IPS-15b (cell line): ENCODE data around the gene HOXA9.

Experiments
- H3K27me3 ChIP-seq: one replicate; pipeline ENCODE4 v1.6.1; 2013; ENCODE audit warnings: low read length; ENCODE audit not compliant: control insufficient read depth, insufficient read depth
- H3K36me3 ChIP-seq: one replicate; pipeline ENCODE4 v1.6.1; 2013; ENCODE audit warnings: low read length; ENCODE audit not compliant: control insufficient read depth, insufficient read depth
- H3K4me1 ChIP-seq: one replicate; pipeline ENCODE4 v1.6.1; 2013; ENCODE audit warnings: mild to moderate bottlenecking, low read length; ENCODE audit not compliant: control insufficient read depth, insufficient read depth
- H3K4me3 ChIP-seq: one replicate; pipeline ENCODE4 v1.5.1; 2013; ENCODE audit warnings: low read depth, low read length
- H3K9ac ChIP-seq: one replicate; pipeline ENCODE4 v1.6.1; 2013; ENCODE audit warnings: low read depth, mild to moderate bottlenecking, low read length
- H3K9me3 ChIP-seq: one replicate; pipeline ENCODE4 v1.6.1; 2013; ENCODE audit warnings: mild to moderate bottlenecking, low read length; ENCODE audit not compliant: control insufficient read depth, insufficient read depth

HOXA9 gene

GRCh38 chr7:27165089-27165995 lies at the start of gene HOXA9:
HOXA9 (minus strand) TSS chr7:27165537; CDS start chr7:27165457, 80 bp downstream.
- Histone ChIP-seq H3K4me3 (peak within 1 kb of the TSS; percentile 18), H3K4me1 (no peaks in the 10 kb centered on the region), H3K27me3 (peaks cover 96% of the 10 kb centered on the region), H3K9me3 (no peaks in the 10 kb centered on the region), H3K9ac (no peak within 1 kb of the TSS), H3K36me3 (no peaks in the 10 kb centered on the region)

DNA sequence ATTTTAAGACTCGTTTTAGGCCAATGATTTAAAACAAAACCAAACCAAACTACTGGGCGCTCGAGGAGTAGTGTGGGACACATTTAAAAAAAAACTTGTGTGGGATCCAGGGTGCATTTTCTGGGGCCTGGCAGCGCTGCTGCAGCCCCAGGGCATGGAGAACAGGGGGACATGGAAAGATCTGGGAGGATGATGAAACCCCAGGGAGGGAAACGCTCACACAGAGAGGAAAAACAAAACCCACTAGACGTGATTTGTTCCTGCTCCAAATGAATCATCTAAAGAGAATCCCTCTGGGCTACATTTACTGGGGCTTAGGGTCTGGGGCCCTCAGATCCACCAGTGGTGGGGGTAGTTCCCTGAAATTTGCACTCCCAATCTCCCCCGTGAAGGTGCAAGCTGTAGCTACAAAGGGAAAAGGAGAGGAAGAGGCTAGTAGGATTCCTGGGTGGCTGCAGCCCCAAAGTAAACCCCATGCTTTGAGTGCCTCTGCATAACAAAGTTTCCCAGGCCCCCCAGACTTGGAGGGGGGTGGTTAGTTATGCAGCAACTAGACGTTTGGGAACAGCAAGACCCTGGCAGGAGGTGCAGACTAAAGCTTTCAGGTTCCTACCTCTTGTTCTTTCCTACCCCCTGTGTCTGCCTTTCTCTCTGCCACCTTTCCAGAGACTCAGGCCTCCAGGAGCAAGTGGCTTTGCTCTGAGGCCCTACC lies 49.1 kb upstream of the HOXA9 start:
- H3K27me3 ChIP-seq = peaks cover 100% of the 10 kb centered on the region
- no peaks in the 10 kb centered on the region for H3K36me3 ChIP-seq
- H3K4me1 ChIP-seq = peaks cover 4% of the 10 kb centered on the region
- H3K4me3 ChIP-seq = peak overlapping the region; percentile 22
- no peaks in the 10 kb centered on the region for H3K9me3 ChIP-seq
- no peak overlapping the region for H3K9ac ChIP-seq

GRCh38 chr7:27213433-27214238 lies 48.3 kb upstream of the HOXA9 start:
- H3K9ac ChIP-seq = no peak overlapping the region
- peaks cover 4% of the 10 kb centered on the region for H3K4me1 ChIP-seq
- H3K27me3 ChIP-seq = peaks cover 100% of the 10 kb centered on the region
- no peaks in the 10 kb centered on the region for H3K36me3 ChIP-seq
- H3K4me3 ChIP-seq = peak overlapping the region; percentile 22
- H3K9me3 ChIP-seq = no peaks in the 10 kb centered on the region

- Histone ChIP-seq H3K36me3 (no peaks in the 10 kb centered on the region), H3K4me1 (peaks cover 4% of the 10 kb centered on the region), H3K27me3 (peaks cover 100% of the 10 kb centered on the region), H3K4me3 (peak overlapping the region; percentile 22), H3K9me3 (no peaks in the 10 kb centered on the region), H3K9ac (no peak overlapping the region)
Measured at GRCh38 chr7:27212497-27213432, 47.4 kb upstream of the HOXA9 start.

DNA sequence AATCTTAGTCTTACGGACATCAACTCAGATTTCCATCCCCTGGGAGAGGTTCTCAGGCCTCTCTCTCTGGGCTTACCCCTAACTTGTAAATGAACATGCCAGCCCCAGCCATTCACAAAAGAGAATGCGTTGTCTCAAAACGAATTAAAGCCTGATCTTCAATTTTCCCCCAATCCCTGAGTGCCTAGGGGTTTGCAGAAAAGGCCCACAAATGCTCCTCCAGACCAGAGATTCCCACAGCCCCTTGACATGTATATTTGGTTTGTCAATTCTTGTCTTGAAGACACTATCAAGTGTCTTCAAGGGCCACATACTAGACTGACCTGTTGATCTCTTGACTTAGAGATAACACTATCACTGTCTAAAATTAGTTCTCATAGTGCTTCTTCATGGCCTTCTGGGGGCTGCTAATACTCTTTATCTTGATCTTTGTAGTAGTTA lies 46.4 kb upstream of the HOXA9 start:
- no peaks in the 10 kb centered on the region for H3K9me3 ChIP-seq
- peaks cover 100% of the 10 kb centered on the region for H3K27me3 ChIP-seq
- H3K9ac ChIP-seq = no peak overlapping the region
- peaks cover 4% of the 10 kb centered on the region for H3K4me1 ChIP-seq
- peak overlapping the region; percentile 13 for H3K4me3 ChIP-seq
- no peaks in the 10 kb centered on the region for H3K36me3 ChIP-seq

GRCh38 chr7:27211084-27211446 lies 45.7 kb upstream of the HOXA9 start:
- no peaks in the 10 kb centered on the region for H3K36me3 ChIP-seq
- H3K4me3 ChIP-seq = peak overlapping the region; percentile 26
- H3K4me1 ChIP-seq = peaks cover 4% of the 10 kb centered on the region
- H3K9ac ChIP-seq = no peak overlapping the region
- peaks cover 100% of the 10 kb centered on the region for H3K27me3 ChIP-seq
- H3K9me3 ChIP-seq = no peaks in the 10 kb centered on the region

DNA sequence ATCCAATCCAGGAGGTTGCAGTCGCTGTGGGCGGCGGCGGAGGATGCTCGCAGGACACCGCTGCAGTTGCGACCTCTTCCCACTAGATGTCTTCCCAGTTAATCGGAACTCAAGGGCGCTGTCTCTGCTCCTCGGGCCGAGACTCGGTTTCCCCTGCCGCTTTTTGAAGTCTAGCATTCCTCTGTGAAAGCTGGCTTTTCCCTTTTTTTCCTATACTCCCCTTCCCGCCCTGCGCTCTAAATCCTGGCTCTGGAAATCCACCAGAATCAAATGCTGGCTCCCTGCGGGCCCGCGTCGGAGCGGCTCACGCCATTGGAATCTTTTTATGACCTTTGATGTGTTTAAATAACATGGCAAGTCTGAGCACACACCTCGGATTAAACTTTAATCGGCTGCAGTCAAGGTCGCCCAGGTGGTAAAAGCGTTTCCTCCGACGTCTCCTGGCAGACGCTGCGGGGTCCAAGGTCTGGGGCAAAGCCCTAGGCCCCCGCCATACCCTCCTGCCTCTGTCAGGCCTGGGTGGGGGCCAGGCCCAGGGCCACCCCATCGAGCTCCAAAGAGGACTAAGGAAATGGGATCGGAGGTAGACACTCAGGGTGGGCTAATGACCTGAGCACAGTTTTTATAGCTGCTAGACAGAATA lies 45.2 kb upstream of the HOXA9 start:
- H3K9me3 ChIP-seq = no peaks in the 10 kb centered on the region
- H3K27me3 ChIP-seq = peaks cover 100% of the 10 kb centered on the region
- H3K4me3 ChIP-seq = peak overlapping the region; percentile 26
- peaks cover 4% of the 10 kb centered on the region for H3K4me1 ChIP-seq
- no peaks in the 10 kb centered on the region for H3K36me3 ChIP-seq
- no peak overlapping the region for H3K9ac ChIP-seq

DNA sequence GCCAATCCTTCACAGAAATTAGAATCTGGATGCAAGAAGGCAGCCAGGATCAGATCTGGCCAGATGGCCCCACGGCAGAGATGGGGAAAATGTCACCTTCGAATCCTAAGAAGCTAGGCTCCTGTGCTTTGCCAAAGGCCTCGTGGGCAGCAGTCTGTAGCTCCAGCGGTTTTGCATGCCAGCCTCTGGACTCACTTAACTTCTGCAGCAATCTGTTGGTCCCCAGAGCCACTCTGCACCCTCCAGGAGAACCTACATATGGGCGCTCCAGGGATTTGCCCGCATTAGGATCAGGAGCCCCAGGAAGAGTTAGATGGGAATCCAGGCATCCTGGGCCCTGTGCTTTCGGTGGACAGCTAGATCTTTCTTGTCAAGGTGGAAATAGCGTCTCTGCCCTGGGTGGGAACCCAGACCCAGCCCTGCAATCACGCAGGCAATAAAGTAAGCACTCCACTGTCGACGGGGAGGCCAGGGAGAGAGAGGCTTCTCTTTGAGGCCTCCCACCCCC lies 44.6 kb upstream of the HOXA9 start:
- Histone ChIP-seq H3K4me3 (peak overlapping the region; percentile 26), H3K27me3 (peaks cover 100% of the 10 kb centered on the region), H3K9ac (no peak overlapping the region), H3K9me3 (no peaks in the 10 kb centered on the region), H3K4me1 (peaks cover 3% of the 10 kb centered on the region), H3K36me3 (no peaks in the 10 kb centered on the region)

GRCh38 chr7:27208998-27209397 lies 43.7 kb upstream of the HOXA9 start:
- Histone ChIP-seq H3K9me3 (no peaks in the 10 kb centered on the region), H3K27me3 (peaks cover 100% of the 10 kb centered on the region), H3K36me3 (no peaks in the 10 kb centered on the region), H3K4me1 (no peaks in the 10 kb centered on the region), H3K9ac (no peak overlapping the region), H3K4me3 (peak overlapping the region; percentile 1)

GRCh38 chr7:27207348-27207985 lies 42.1 kb upstream of the HOXA9 start:
- Histone ChIP-seq H3K4me3 (no peak overlapping the region), H3K36me3 (no peaks in the 10 kb centered on the region), H3K9ac (no peak overlapping the region), H3K27me3 (peaks cover 100% of the 10 kb centered on the region), H3K9me3 (no peaks in the 10 kb centered on the region), H3K4me1 (no peaks in the 10 kb centered on the region)
